ENCODE data around the gene PRPF19.

- TF ChIP-seq YY1 (IDR thresholded peaks at IDR 0.05; ENCODE audit: insufficient read depth, insufficient read length) (no peak), SUZ12 (IDR thresholded peaks at IDR 0.05; ENCODE audit: extremely low read depth, insufficient read depth, insufficient read length) (no peak), ZNF274 (IDR thresholded peaks at IDR 0.05; ENCODE audit: low read depth, low read length) (no peak)
Observed at GRCh38 chr11:60879104-60879503, 27.3 kb downstream of the PRPF19 start.

Measured in NT2/D1 (cell line).